Liver (tissue), 3 donors: Measurements from ENCODE around the gene TPSB2.

Experiments used
- CTCF ChIP-seq: fragments of 150-350 bp; IDR thresholded peaks from 2 replicates; pipeline ENCODE4 v1.5.1; 2017; ENCODE audit warnings: improper control_type of control experiment, low read depth, low read length; ENCODE audit not compliant: missing input control
- GABPA ChIP-seq, 2 donors: IDR thresholded peaks in 1 of 2; conservative IDR thresholded peaks in 1 of 2; 2 replicates each; pipeline ENCODE4 v1.6.1; 2016; ENCODE audit warnings: antibody characterized with exemption in 2 of 2, mild to moderate bottlenecking in 1 of 2, moderate library complexity in 1 of 2
- RAD21 ChIP-seq, 2 donors: IDR thresholded peaks; 2 replicates each; pipeline ENCODE4 v1.6.1; 2016; ENCODE audit warnings: antibody characterized with exemption in 2 of 2, mild to moderate bottlenecking in 2 of 2
- SP1 ChIP-seq: IDR thresholded peaks from 2 replicates; pipeline ENCODE4 v1.6.1; 2018; ENCODE audit warnings: antibody characterized with exemption, mild to moderate bottlenecking
- TAF1 ChIP-seq: conservative IDR thresholded peaks from 2 replicates; pipeline ENCODE4 v1.6.1; 2016; ENCODE audit warnings: antibody characterized with exemption, mild to moderate bottlenecking
- ZBTB33 ChIP-seq: IDR thresholded peaks from 2 replicates; pipeline ENCODE4 v1.6.1; 2016; ENCODE audit warnings: antibody characterized with exemption
- donor health status: healthy.
- donor health status: healthy.

- TF ChIP-seq CTCF (no peak), TAF1 (no peak), RAD21 (IDR thresholded peaks at IDR 0.05) (no peak), SP1 (no peak), GABPA (IDR thresholded peaks at IDR 0.05 in 1 of 2, conservative IDR thresholded peaks at IDR 0.05 in 1 of 2) (no peak), ZBTB33 (no peak)
These were observed 32.6 kb downstream of the TPSB2 start for GRCh38 chr16:1197237-1197866.
